Heart right ventricle (tissue), 16 donors: ENCODE data around the gene MUC22. TPM values are rescaled to one million over a fixed set of nuclear protein-coding genes. Genes with fewer than 3 reads are reported as not detected.

Source experiments
- ATAC-seq, 8 donors: fragments of 200-7000 bp; cut with Tn5 transposase; one replicate each; pipeline ENCODE4 v1.9.1; 2020; ENCODE audit warnings: mild to moderate bottlenecking in 8 of 8, moderate library complexity in 8 of 8, moderate number of reproducible peaks in 1 of 8
- DNase-seq, 2 donors: peaks; one replicate each; pipeline ENCODE4 v3.0.0-alpha.2; 2020
- H3K27ac ChIP-seq, 10 donors: fragments of 200-600 bp; sonication (generic) in 2 of 10; one replicate each; pipeline versions ENCODE4 v1.5.0 to v1.8.0; 2020 to 2022; ENCODE audit warnings: mild to moderate bottlenecking in 3 of 10
- H3K27me3 ChIP-seq, 7 donors: fragments of 200-600 bp; one replicate each; pipeline ENCODE4 v1.8.0; 2021 to 2022; ENCODE audit warnings: mild to moderate bottlenecking in 2 of 7
- H3K36me3 ChIP-seq, 9 donors: fragments of 200-600 bp; sonication (generic) in 1 of 9; one replicate each; pipeline versions ENCODE4 v1.5.0 to v1.8.0; 2020 to 2022; ENCODE audit warnings: mild to moderate bottlenecking in 2 of 9
- H3K4me1 ChIP-seq, 9 donors: fragments of 200-600 bp; sonication (generic) in 1 of 9; one replicate each; pipeline versions ENCODE4 v1.5.0 to v1.8.0; 2020 to 2022; ENCODE audit warnings: mild to moderate bottlenecking in 4 of 9
- H3K4me3 ChIP-seq, 10 donors: fragments of 200-600 bp; sonication (generic) in 2 of 10; one replicate each; pipeline versions ENCODE4 v1.5.0 to v1.8.0; 2020 to 2022; ENCODE audit warnings: mild to moderate bottlenecking in 7 of 10, moderate library complexity in 2 of 10
- H3K9me3 ChIP-seq, 11 donors: fragments of 200-600 bp in 10 of 11; sonication (generic) in 2 of 11; one replicate each; pipeline versions ENCODE4 v1.5.0 to v1.8.0; 2013 to 2022; ENCODE audit warnings: mild to moderate bottlenecking in 2 of 11, control low read depth in 1 of 11, moderate library complexity in 1 of 11
- CTCF ChIP-seq, 9 donors: fragments of 200-600 bp; sonication (generic) in 2 of 9; IDR thresholded peaks; one replicate each; pipeline versions ENCODE4 v1.5.0 to v1.8.0; 2021 to 2022; ENCODE audit warnings: antibody characterized with exemption in 9 of 9, mild to moderate bottlenecking in 5 of 9, moderate library complexity in 1 of 9
- WGBS, 2 donors: extraction: QIAGEN DNeasy Blood & Tissue Kit; methylation state at CpG; one replicate each; pipeline ENCODE4 v1.1.7; 2013; ENCODE audit warnings: inconsistent platforms in 1 of 2; 5-methylcytosine and 5-hydroxymethylcytosine counted together
- intact Hi-C, 10 donors: fragments of 100-400 bp; cut with DNase I; formaldehyde crosslinking; loops; one replicate each; pipeline versions ENCODE4 v1.11.1 to v1.14.2; 2022
- polyA plus RNA-seq, 2 donors: library from polyadenylated mRNA; stranded (reverse); fragments of 200-250 nt; gene quantifications; one replicate each; pipeline ENCODE4 v1.2.3, GENCODE V29; 2013
- total RNA-seq, 10 donors: library from RNA; stranded (reverse); fragmentation: NEBNext Ultra II Directional in 3 of 10; extraction: Animal tissue kit (Norgen Biotek cat#: 25700) in 3 of 10; gene quantifications; one replicate each; pipeline versions ENCODE4 v1.2.1 to v1.2.4, GENCODE V29; 2021 to 2023
- donor health status: Arrhythmogenic right ventricular cardiomyopathy.
- donor health status: ischemic (EF 13 %, LVEDD 7.1; RV severe dilation, severe dysfunction).
- donor health status: healthy with polysubstance abuse.
- donor health status: DM: no; HTN: yes; CAD: no.
- donor health status: DM: no; HTN: no; CAD: no.
- donor health status: ischemic (EF 25% LVEDD 6.9; RV normal size, moderate dysfunction).
- donor health status: ischemic (EF 25% LVEDD 5.7; RV mildly dilated, moderate dysfunction).
- donor health status: healthy.
- donor health status: DM: yes; HTN: yes; CAD: no.
- donor health status: Ischemic cardiomyopathy.
- donor health status: ischemic (EF 35%, LVEDD 5.7; RV mildly dilated, moderate dysfunction).
- donor health status: nonischemic (EF 11% LVEDD 7.7; RV severe dilation, severe dysfunction).
- donor health status: DM: yes; HTN: yes; CAD: no.
- donor health status: PGD.
- donor health status: ischemic (EF 29% LVEDD 5.4; RV normal size, mild dysfunction).
- donor health status: nonischemic (EF 23%, LVEDD 6.1; RV moderate dilation, normal function).

The MUC22 gene
- total and polyA plus RNA-seq, 12 donors = under 0.01 to 0.64 (median 0.24) TPM

- Histone ChIP-seq H3K27ac (no peak overlapping the region), H3K9me3 (no peaks in the 10 kb centered on the region), H3K4me1 (peaks cover 0 to 4% (median 0%) of the 10 kb centered on the region in 9 donors), H3K4me3 (no peak overlapping the region), H3K36me3 (no peaks in the 10 kb centered on the region), H3K27me3 (peaks cover 0 to 7% (median 0%) of the 10 kb centered on the region in 7 donors)
- DNase-seq = no peak
- no peak for ATAC-seq
- intact Hi-C loops = no loop called here
- TF ChIP-seq CTCF (IDR thresholded peaks at IDR 0.05) = no peak
- WGBS, 2 donors = 91 to 93% methylated on average over 4 of the region's 4 CpGs
Observed at GRCh38 chr6:30972816-30973215, 37.5 kb upstream of the MUC22 start.

GRCh38 chr6:30974490-30975252, 35.6 kb upstream of the MUC22 start:
- peaks cover 0 to 16% (median 0%) of the 10 kb centered on the region in 7 donors for H3K27me3 ChIP-seq
- no peaks in the 10 kb centered on the region for H3K9me3 ChIP-seq
- no peaks in the 10 kb centered on the region for H3K4me1 ChIP-seq
- no peaks in the 10 kb centered on the region for H3K36me3 ChIP-seq
- no peak overlapping the region for H3K27ac ChIP-seq
- no peak for DNase-seq
- no peak overlapping the region for H3K4me3 ChIP-seq
- no peak for ATAC-seq
- WGBS, 2 donors = 66 to 71% methylated on average over 4 of the region's 4 CpGs
- intact Hi-C loops = no loop called here
- TF ChIP-seq CTCF (IDR thresholded peaks at IDR 0.05) = no peak

GRCh38 chr6:30979141-30979540, 31.1 kb upstream of the MUC22 start:
- Histone ChIP-seq H3K27ac (no peak overlapping the region), H3K4me1 (peaks cover 0 to 12% (median 6%) of the 10 kb centered on the region in 9 donors), H3K9me3 (no peaks in the 10 kb centered on the region), H3K4me3 (no peak overlapping the region), H3K36me3 (no peaks in the 10 kb centered on the region), H3K27me3 (peaks cover 0 to 21% (median 0%) of the 10 kb centered on the region in 7 donors)
- WGBS, 2 donors = 46 to 47% methylated on average over 1 of the region's 1 CpG
- intact Hi-C loops = no loop called here
- DNase-seq (no peak), ATAC-seq (no peak)
- no peak for TF ChIP-seq CTCF (IDR thresholded peaks at IDR 0.05)

GRCh38 chr6:30979690-30980089, 30.6 kb upstream of the MUC22 start:
- TF ChIP-seq CTCF (IDR thresholded peaks at IDR 0.05) = no peak
- peaks cover 0 to 12% (median 6%) of the 10 kb centered on the region in 9 donors for H3K4me1 ChIP-seq
- H3K36me3 ChIP-seq = no peaks in the 10 kb centered on the region
- ATAC-seq (no peak), DNase-seq (no peak)
- peaks cover 0 to 21% (median 0%) of the 10 kb centered on the region in 7 donors for H3K27me3 ChIP-seq
- no peak overlapping the region for H3K27ac ChIP-seq
- WGBS, 2 donors = 77 to 83% methylated on average over 4 of the region's 4 CpGs
- no peak overlapping the region for H3K4me3 ChIP-seq
- H3K9me3 ChIP-seq = no peaks in the 10 kb centered on the region
- intact Hi-C loops = no loop called here
